ENCODE data around the gene IFT88. TPM values are rescaled to one million over a fixed set of nuclear protein-coding genes. Genes with fewer than 3 reads are reported as not detected.

The IFT88 gene
- total and polyA plus RNA-seq, 2 of the 8 experiments (the other 6 are each of a cell fraction or from before 2014, with no cell fraction given): 1.7 to 5.8 TPM

DNA sequence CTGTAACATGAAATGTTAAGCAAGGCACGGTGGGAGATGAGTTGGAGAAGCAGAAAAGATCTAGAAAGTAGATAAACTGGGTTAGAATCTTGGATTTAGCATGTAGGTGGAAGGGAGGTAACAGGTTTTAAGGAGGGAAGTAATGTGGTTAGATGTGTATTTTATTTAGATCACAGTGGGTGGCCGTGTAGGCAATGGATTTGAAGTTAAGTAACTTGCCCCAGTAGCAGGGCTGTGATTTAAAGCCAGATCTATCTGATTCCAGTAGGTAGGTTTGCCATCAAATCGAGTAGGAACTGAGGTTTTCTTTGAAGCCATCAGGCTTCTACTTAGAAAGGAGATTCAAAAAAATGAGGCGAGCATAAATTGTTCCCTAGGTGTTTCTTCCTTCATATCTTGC lies 86.0 kb downstream of the IFT88 start (continued):
- TF ChIP-seq, protein P1, sequence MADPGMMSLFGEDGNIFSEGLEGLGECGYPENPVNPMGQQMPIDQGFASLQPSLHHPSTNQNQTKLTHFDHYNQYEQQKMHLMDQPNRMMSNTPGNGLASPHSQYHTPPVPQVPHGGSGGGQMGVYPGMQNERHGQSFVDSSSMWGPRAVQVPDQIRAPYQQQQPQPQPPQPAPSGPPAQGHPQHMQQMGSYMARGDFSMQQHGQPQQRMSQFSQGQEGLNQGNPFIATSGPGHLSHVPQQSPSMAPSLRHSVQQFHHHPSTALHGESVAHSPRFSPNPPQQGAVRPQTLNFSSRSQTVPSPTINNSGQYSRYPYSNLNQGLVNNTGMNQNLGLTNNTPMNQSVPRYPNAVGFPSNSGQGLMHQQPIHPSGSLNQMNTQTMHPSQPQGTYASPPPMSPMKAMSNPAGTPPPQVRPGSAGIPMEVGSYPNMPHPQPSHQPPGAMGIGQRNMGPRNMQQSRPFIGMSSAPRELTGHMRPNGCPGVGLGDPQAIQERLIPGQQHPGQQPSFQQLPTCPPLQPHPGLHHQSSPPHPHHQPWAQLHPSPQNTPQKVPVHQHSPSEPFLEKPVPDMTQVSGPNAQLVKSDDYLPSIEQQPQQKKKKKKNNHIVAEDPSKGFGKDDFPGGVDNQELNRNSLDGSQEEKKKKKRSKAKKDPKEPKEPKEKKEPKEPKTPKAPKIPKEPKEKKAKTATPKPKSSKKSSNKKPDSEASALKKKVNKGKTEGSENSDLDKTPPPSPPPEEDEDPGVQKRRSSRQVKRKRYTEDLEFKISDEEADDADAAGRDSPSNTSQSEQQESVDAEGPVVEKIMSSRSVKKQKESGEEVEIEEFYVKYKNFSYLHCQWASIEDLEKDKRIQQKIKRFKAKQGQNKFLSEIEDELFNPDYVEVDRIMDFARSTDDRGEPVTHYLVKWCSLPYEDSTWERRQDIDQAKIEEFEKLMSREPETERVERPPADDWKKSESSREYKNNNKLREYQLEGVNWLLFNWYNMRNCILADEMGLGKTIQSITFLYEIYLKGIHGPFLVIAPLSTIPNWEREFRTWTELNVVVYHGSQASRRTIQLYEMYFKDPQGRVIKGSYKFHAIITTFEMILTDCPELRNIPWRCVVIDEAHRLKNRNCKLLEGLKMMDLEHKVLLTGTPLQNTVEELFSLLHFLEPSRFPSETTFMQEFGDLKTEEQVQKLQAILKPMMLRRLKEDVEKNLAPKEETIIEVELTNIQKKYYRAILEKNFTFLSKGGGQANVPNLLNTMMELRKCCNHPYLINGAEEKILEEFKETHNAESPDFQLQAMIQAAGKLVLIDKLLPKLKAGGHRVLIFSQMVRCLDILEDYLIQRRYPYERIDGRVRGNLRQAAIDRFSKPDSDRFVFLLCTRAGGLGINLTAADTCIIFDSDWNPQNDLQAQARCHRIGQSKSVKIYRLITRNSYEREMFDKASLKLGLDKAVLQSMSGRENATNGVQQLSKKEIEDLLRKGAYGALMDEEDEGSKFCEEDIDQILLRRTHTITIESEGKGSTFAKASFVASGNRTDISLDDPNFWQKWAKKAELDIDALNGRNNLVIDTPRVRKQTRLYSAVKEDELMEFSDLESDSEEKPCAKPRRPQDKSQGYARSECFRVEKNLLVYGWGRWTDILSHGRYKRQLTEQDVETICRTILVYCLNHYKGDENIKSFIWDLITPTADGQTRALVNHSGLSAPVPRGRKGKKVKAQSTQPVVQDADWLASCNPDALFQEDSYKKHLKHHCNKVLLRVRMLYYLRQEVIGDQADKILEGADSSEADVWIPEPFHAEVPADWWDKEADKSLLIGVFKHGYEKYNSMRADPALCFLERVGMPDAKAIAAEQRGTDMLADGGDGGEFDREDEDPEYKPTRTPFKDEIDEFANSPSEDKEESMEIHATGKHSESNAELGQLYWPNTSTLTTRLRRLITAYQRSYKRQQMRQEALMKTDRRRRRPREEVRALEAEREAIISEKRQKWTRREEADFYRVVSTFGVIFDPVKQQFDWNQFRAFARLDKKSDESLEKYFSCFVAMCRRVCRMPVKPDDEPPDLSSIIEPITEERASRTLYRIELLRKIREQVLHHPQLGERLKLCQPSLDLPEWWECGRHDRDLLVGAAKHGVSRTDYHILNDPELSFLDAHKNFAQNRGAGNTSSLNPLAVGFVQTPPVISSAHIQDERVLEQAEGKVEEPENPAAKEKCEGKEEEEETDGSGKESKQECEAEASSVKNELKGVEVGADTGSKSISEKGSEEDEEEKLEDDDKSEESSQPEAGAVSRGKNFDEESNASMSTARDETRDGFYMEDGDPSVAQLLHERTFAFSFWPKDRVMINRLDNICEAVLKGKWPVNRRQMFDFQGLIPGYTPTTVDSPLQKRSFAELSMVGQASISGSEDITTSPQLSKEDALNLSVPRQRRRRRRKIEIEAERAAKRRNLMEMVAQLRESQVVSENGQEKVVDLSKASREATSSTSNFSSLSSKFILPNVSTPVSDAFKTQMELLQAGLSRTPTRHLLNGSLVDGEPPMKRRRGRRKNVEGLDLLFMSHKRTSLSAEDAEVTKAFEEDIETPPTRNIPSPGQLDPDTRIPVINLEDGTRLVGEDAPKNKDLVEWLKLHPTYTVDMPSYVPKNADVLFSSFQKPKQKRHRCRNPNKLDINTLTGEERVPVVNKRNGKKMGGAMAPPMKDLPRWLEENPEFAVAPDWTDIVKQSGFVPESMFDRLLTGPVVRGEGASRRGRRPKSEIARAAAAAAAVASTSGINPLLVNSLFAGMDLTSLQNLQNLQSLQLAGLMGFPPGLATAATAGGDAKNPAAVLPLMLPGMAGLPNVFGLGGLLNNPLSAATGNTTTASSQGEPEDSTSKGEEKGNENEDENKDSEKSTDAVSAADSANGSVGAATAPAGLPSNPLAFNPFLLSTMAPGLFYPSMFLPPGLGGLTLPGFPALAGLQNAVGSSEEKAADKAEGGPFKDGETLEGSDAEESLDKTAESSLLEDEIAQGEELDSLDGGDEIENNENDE (IDR thresholded peaks at IDR 0.05; ENCODE audit: insufficient replicate concordance, low read length): no peak
- TF ChIP-seq, protein P2, sequence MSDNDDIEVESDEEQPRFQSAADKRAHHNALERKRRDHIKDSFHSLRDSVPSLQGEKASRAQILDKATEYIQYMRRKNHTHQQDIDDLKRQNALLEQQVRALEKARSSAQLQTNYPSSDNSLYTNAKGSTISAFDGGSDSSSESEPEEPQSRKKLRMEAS (IDR thresholded peaks at IDR 0.05): no peak
- TF ChIP-seq POU5F1 (IDR thresholded peaks at IDR 0.05; ENCODE audit: low read depth, low read length) (no peak), GABPA (IDR thresholded peaks at IDR 0.05; ENCODE audit: borderline replicate concordance, insufficient read depth, low read length) (no peak), SP4 (IDR thresholded peaks at IDR 0.05; ENCODE audit: low read length) (no peak), KDM1A (IDR thresholded peaks at IDR 0.05; ENCODE audit: borderline replicate concordance, low read length) (no peak), CEBPB (IDR thresholded peaks at IDR 0.05; ENCODE audit: low read depth, low read length) (no peak), SIN3A (conservative IDR thresholded peaks at IDR 0.05 in 1 of 2, IDR thresholded peaks at IDR 0.05 in 1 of 2; ENCODE audit: low read depth in 1 of 2, low read length in 2 of 2) (no peak), RBBP5 (IDR thresholded peaks at IDR 0.05; ENCODE audit: borderline replicate concordance, low read depth, low read length) (no peak), TAF1 (IDR thresholded peaks at IDR 0.05; ENCODE audit: low read depth, low read length) (no peak), RAD21 (IDR thresholded peaks at IDR 0.05 in 1 of 2, conservative IDR thresholded peaks at IDR 0.05 in 1 of 2; ENCODE audit: low read depth in 2 of 2, low read length in 2 of 2) (no peak), CREB1 (IDR thresholded peaks at IDR 0.05) (no peak)

Data from H1 (cell line).